Epithelial cell of esophagus (primary cell): ENCODE measurements around the gene STMP1.
"Not testable (repeated sequence)": the region's sequence is repeated elsewhere in the genome, so short reads cannot be mapped to it uniquely, and the experiment has no call there.

Experiments
- DNase-seq: peaks from one replicate; pipeline ENCODE4 v3.0.0; 2010; ENCODE audit warnings: low read depth
- H3K4me3 ChIP-seq: 2 replicates; pipeline ENCODE4 v1.5.1; 2011; ENCODE audit warnings: mild to moderate bottlenecking, low read length, control low read depth
- CTCF ChIP-seq: IDR thresholded peaks from 2 replicates; pipeline ENCODE4 v1.5.1; 2011; ENCODE audit warnings: low read depth, mild to moderate bottlenecking, low read length, control low read depth, inconsistent platforms; ENCODE audit not compliant: insufficient read depth; ENCODE audit errors: missing control alignments

Gene STMP1

GRCh38 chr7:135634191-135634878 is 28.0 kb upstream of the STMP1 start:
- H3K4me3 ChIP-seq, result no peak overlapping the region
- TF ChIP-seq CTCF, result no peak
- DNase-seq, result no peak

- not testable (repeated sequence) for DNase-seq, H3K4me3 ChIP-seq
These were observed 22.6 kb upstream of the STMP1 start for GRCh38 chr7:135639690-135640089.

GRCh38 chr7:135644154-135644553 is 18.2 kb upstream of the STMP1 start:
- peak; percentile 8 for DNase-seq
- no peak overlapping the region for H3K4me3 ChIP-seq
- no peak for TF ChIP-seq CTCF

GRCh38 chr7:135644729-135645128 is 17.6 kb upstream of the STMP1 start:
- no peak for TF ChIP-seq CTCF
- DNase-seq, result no peak
- H3K4me3 ChIP-seq, result no peak overlapping the region

GRCh38 chr7:135645296-135645904 is 16.9 kb upstream of the STMP1 start:
- peak; percentile 58 for DNase-seq
- TF ChIP-seq CTCF, result peak; percentile 70
- H3K4me3 ChIP-seq, result no peak overlapping the region

- TF ChIP-seq CTCF, result no peak
- H3K4me3 ChIP-seq, result no peak overlapping the region
- no peak for DNase-seq
These were observed 14.6 kb upstream of the STMP1 start for GRCh38 chr7:135647755-135648154.

GRCh38 chr7:135648235-135648634 is 14.1 kb upstream of the STMP1 start:
- no peak overlapping the region for H3K4me3 ChIP-seq
- no peak for DNase-seq
- no peak for TF ChIP-seq CTCF
